RCC 7860 (cell line): ENCODE data around the gene YIF1A.

ENCODE experiments used
- DNase-seq: peaks from one replicate; pipeline ENCODE4 v3.0.0-alpha.2; 2015; ENCODE audit warnings: low spot score
- FAIRE-seq: peaks from 2 replicates; lab custom pipeline; 2012; peaks lifted over from hg19 to GRCh38; lab: Jason Lieb, UNC

YIF1A gene

GRCh38 chr11:66248903-66249302 lies 40.0 kb downstream of the YIF1A start:
- FAIRE-seq = no peak
- DNase-seq = no peak

GRCh38 chr11:66247801-66248200 lies 41.1 kb downstream of the YIF1A start:
- no peak for DNase-seq
- FAIRE-seq = no peak

- no peak for FAIRE-seq
- DNase-seq = no peak
Observed at GRCh38 chr11:66247295-66247694, 41.6 kb downstream of the YIF1A start.

GRCh38 chr11:66243782-66244535 lies 45.0 kb downstream of the YIF1A start:
- no peak for DNase-seq

GRCh38 chr11:66242095-66242765 lies 46.7 kb downstream of the YIF1A start:
- DNase-seq (no peak), FAIRE-seq (no peak)

More at GRCh38 chr11:66243782-66244535, 45.0 kb downstream of the YIF1A start:
- FAIRE-seq = no peak

GRCh38 chr11:66240781-66241136 lies 48.2 kb downstream of the YIF1A start:
- DNase-seq = no peak
- no peak for FAIRE-seq

GRCh38 chr11:66239998-66240780 lies 48.8 kb downstream of the YIF1A start:
- DNase-seq = no peak
- no peak for FAIRE-seq

- FAIRE-seq = no peak
- no peak for DNase-seq
Observed at GRCh38 chr11:66239511-66239910, 49.4 kb downstream of the YIF1A start.

- no peak for FAIRE-seq
- DNase-seq = no peak
Observed at GRCh38 chr11:66238786-66239413, 50.0 kb downstream of the YIF1A start.

GRCh38 chr11:66237867-66238266 lies 51.1 kb downstream of the YIF1A start:
- DNase-seq = no peak
- no peak for FAIRE-seq

GRCh38 chr11:66235141-66235540 lies 53.8 kb downstream of the YIF1A start:
- DNase-seq (no peak), FAIRE-seq (no peak)
